ENCODE data around the gene CD300E.
"Not testable (repeated sequence)": the region's sequence is repeated elsewhere in the genome, so short reads cannot be mapped to it uniquely, and the experiment has no call there.

The CD300E gene

DNA sequence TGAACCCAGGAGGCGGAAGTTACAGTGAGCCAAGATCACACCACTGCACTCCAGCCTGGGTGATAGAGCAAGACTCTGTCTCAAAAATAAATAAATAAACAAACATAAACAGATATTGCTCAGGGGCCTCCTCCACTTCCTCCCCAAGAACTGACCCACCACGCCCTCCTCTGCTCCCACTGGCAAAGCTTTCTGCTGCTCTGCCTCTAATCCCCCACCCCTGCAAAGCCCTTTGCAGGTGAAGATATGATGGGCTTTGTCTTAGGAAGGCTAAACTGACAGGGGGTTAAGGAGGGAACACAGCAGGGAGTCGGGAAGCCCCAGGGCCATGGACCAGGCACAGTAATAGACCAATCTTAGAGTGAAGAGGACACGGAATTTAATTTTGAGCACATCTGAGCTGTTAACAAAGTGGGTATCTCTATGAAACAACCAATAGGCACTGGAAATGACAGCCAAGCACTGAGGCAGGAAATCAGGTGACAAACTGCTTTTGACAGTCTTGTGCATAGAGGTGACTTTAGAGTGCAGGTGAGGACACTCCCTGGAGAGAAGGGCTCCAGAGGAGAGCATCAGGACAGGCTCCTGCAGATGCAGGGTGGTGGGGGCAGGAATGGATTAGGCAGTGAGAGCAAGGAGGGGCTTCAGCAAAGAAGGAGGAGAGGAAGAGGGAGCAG lies 25.1 kb downstream of the CD300E start:
- Mint-ChIP-seq H3K27ac (no peak overlapping the region), H3K36me3 (no peaks in the 10 kb centered on the region), H3K9me3 (ENCODE audit: low read depth) (no peaks in the 10 kb centered on the region)

GRCh38 chr17:74597069-74597790 lies 26.3 kb downstream of the CD300E start:
- H3K27me3 Mint-ChIP-seq = peaks cover 6% of the 10 kb centered on the region
- no peak overlapping the region for H3K27ac Mint-ChIP-seq
- H3K36me3 Mint-ChIP-seq = no peaks in the 10 kb centered on the region
- no peaks in the 10 kb centered on the region for H3K9me3 Mint-ChIP-seq (ENCODE audit: low read depth)
- no peak overlapping the region for H3K4me3 Mint-ChIP-seq
- H3K4me1 Mint-ChIP-seq (ENCODE audit: low read depth) = peaks cover 28% of the 10 kb centered on the region

More for the DNA sequence above, 25.1 kb downstream of the CD300E start:
- Mint-ChIP-seq H3K27me3 (peaks cover 5% of the 10 kb centered on the region), H3K4me3 (no peak overlapping the region), H3K4me1 (ENCODE audit: low read depth) (peaks cover 32% of the 10 kb centered on the region)

GRCh38 chr17:74595037-74595750 lies 28.3 kb downstream of the CD300E start:
- Mint-ChIP-seq H3K4me1 (ENCODE audit: low read depth) (peaks cover 30% of the 10 kb centered on the region), H3K4me3 (no peak overlapping the region), H3K9me3 (ENCODE audit: low read depth) (no peaks in the 10 kb centered on the region), H3K27me3 (peaks cover 6% of the 10 kb centered on the region), H3K27ac (no peak overlapping the region), H3K36me3 (no peaks in the 10 kb centered on the region)

DNA sequence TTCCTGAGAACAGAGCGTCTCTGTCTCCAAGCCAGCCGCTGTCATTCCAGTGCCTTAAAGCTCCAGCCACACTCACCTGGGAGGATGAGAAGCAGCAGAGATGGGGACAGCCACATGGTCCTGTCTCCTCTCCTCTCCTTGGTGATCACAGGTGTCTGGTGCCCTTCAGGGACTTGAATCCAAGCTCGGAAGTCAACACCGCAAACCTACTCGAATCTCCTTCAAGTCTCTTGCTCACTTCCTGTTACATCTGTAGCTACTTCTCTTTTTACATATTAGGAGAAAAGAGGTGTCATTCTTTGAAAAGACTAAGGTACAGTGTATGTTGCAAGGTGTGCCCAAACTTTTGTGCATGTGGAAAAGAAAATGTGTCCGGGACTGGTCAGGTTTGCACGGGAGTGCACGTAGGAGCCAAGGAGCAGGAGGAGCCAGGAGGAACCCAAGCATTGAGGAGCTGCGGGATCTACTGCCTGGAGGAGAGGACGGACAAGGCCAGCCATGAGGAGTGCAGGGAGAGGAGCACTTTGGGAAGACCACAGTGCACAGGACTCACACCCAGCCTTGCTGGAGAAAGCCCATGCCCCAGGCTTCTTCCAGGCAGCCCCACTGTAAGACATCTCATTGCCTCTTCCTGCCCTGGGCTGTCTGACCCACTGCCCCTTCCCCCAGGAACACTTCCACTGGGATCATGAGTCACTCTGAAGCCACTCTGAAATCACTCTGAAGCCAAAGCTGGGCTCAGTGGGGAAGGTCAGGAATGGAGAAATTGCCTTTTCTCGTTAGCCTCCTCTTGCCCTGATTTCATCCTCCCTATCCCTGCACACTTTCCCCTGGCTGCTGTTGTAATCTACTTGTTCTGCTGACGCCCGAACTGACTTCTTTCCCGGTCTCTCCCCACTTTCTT lies 31.2 kb downstream of the CD300E start, which contains the start of gene CD300LD:
Gene CD300LD (minus strand): TSS at position 197 of the 904 bp plus-strand sequence. CDS start 81 bp downstream, at position 116.
- H3K27me3 Mint-ChIP-seq = peaks cover 2% of the 10 kb centered on the region
- no peak within 1 kb of the TSS for H3K27ac Mint-ChIP-seq
- peak within 1 kb of the TSS; percentile 61 for H3K4me3 Mint-ChIP-seq
- no peaks in the 10 kb centered on the region for H3K36me3 Mint-ChIP-seq
- H3K4me1 Mint-ChIP-seq (ENCODE audit: low read depth) = peaks cover 16% of the 10 kb centered on the region
- H3K9me3 Mint-ChIP-seq (ENCODE audit: low read depth) = no peaks in the 10 kb centered on the region

DNA sequence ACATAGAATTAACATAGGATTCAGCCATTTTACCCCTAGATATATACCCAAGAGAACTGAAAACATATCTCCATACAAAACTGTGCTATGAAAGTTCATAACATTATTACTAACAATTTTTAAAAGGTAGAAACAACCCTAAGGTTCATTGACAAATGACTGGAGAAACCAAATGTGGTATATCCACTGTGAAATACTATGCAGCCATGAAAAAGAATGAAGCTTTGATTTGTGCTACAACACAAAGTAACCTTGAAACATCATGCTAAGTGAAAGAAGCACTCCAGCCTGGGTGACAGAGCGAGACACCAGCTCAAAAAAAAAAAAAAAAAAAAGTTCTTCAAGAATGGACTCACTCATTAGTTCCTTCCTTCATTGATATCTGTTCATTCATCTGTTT lies 32.0 kb downstream of the CD300E start:
- Mint-ChIP-seq H3K36me3 (no peaks in the 10 kb centered on the region), H3K27ac (no peak overlapping the region), H3K27me3 (peaks cover 2% of the 10 kb centered on the region), H3K4me1 (ENCODE audit: low read depth) (peaks cover 16% of the 10 kb centered on the region), H3K4me3 (no peak overlapping the region), H3K9me3 (ENCODE audit: low read depth) (no peaks in the 10 kb centered on the region)

GRCh38 chr17:74585711-74586110 lies 37.8 kb downstream of the CD300E start:
- Mint-ChIP-seq H3K4me1 (ENCODE audit: low read depth) (no peaks in the 10 kb centered on the region), H3K9me3 (ENCODE audit: low read depth) (peaks cover 3% of the 10 kb centered on the region), H3K27ac (no peak overlapping the region), H3K27me3 (no peaks in the 10 kb centered on the region), H3K4me3 (no peak overlapping the region), H3K36me3 (no peaks in the 10 kb centered on the region)

DNA sequence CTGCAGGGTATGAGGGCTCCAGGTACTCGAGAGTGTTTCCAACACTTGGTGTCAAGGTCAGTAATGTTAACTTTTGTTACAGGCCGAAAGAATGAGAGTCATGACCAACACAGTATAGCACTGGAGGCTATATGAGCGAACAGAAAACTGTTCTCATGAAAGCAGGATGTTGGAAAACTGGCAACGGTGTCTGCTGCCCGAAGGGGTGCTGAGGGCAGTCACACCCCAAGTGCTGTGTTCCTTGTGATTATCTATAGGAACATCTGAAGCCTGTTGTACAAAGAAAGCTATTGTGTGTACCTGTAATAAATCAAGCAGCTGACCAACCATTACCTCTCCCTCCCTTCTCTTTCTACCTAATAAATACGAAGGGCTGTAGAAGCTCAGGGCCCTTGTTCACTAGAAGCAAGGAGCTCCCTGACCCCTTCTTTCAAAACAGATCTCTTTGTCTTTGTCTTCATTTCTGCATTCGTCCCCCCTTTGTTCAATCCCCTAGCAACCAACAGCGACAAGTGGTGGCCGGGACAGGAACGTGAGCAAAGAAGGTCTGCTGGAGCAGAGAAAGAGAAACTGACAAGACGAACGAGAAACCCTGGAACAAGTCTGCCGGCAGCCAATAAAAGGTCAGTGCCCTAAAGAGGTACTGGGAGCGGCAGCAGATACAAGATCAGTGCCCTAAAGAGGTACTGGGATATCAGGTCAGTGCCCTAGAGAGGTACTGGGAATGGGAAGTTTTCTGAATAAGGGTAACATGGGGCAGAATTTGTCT lies 39.1 kb downstream of the CD300E start:
- Mint-ChIP-seq H3K9me3 (ENCODE audit: low read depth) (peaks cover 3% of the 10 kb centered on the region), H3K4me1 (ENCODE audit: low read depth) (peaks cover 12% of the 10 kb centered on the region), H3K27me3 (no peaks in the 10 kb centered on the region), H3K27ac (no peak overlapping the region), H3K36me3 (no peaks in the 10 kb centered on the region), H3K4me3 (no peak overlapping the region)

GRCh38 chr17:74582633-74583032 lies 40.9 kb downstream of the CD300E start:
- Mint-ChIP-seq H3K36me3 (no peaks in the 10 kb centered on the region), H3K4me3 (no peak overlapping the region), H3K9me3 (ENCODE audit: low read depth) (peaks cover 3% of the 10 kb centered on the region), H3K27ac (no peak overlapping the region), H3K4me1 (ENCODE audit: low read depth) (peaks cover 19% of the 10 kb centered on the region), H3K27me3 (no peaks in the 10 kb centered on the region)

DNA sequence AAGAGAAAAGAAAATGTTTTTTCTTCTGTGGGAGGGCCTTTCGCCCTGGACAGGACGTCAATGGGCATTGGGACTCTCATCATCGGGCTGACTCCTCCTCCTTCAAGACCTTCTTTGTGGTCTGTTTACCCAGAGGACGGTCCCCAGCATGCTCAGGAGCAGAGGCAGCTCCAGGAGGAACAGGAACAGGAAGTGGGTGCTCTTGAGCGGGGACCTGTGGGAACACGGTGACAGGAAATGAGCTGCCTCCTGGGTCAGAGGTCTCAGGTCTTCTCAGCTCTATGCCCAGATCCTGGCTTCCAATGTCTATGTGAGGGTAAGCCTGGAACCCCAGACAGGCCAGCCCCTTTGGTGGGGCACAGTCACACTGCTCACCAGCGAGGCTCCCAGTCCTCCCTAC lies 43.6 kb downstream of the CD300E start:
- Mint-ChIP-seq H3K4me1 (ENCODE audit: low read depth) (peaks cover 19% of the 10 kb centered on the region), H3K36me3 (no peaks in the 10 kb centered on the region), H3K4me3 (no peak overlapping the region), H3K27ac (no peak overlapping the region), H3K27me3 (no peaks in the 10 kb centered on the region), H3K9me3 (ENCODE audit: low read depth) (peaks cover 3% of the 10 kb centered on the region)

- H3K36me3 Mint-ChIP-seq = no peaks in the 10 kb centered on the region
Observed at GRCh38 chr17:74578979-74579378, 44.6 kb downstream of the CD300E start.

DNA sequence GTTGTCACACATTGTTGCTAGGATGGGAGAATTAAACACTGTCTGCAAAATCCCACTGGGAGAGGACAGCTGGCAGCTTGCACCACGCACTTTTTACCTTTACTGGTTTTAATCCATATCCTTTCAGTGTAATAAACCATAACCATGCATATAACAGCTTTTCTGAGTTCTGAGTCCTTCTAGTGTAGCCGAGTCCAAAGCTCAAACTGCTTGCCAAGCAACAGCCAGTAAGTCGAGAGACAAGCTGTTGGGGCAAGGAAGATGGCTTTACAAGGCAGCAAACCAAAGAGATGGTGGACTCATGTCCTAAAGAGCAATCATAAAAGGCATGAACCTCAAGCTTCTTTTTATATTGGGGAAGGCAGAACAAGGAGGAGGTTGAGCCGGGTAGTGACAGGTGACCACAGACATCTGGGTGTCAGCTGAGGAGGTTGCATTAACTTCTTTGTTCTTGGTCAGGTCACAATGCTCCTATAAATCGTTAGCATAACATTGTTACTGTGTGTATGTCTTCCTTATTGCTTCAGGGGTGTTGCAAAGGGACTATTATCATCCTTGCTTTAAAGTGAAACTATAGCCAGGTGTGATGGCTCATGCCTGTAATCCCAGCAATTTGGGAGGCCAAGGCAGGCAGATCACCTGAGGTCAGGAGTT lies 48.9 kb downstream of the CD300E start:
- no peaks in the 10 kb centered on the region for H3K36me3 Mint-ChIP-seq
- H3K9me3 Mint-ChIP-seq (ENCODE audit: low read depth) = no peaks in the 10 kb centered on the region
- peaks cover 4% of the 10 kb centered on the region for H3K27me3 Mint-ChIP-seq
- H3K27ac Mint-ChIP-seq = no peak overlapping the region
- no peak overlapping the region for H3K4me3 Mint-ChIP-seq
- H3K4me1 Mint-ChIP-seq (ENCODE audit: low read depth) = peaks cover 11% of the 10 kb centered on the region

More at GRCh38 chr17:74578979-74579378, 44.6 kb downstream of the CD300E start:
- Mint-ChIP-seq H3K4me1 (ENCODE audit: low read depth) (peaks cover 19% of the 10 kb centered on the region), H3K9me3 (ENCODE audit: low read depth) (no peaks in the 10 kb centered on the region), H3K27me3 (no peaks in the 10 kb centered on the region), H3K27ac (no peak overlapping the region), H3K4me3 (no peak overlapping the region)

DNA sequence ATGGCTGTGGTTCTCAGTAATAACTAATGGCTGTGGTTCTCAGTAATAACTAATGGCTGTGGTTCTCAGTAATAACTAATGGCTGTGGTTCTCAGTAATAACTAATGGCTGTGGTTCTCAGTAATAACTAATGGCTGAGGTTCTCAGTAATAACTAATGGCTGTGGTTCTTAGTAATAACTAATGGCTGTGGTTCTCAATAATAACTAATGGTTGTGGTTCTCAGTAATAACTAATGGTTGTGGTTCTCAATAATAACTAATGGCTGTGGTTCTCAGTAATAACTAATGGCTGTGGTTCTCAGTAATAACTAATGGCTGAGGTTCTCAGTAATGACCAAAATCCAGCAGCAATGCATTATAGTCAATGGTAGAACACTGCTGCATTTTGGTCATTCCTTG lies 49.9 kb downstream of the CD300E start:
- H3K9me3 Mint-ChIP-seq (ENCODE audit: low read depth); H3K36me3 Mint-ChIP-seq; H3K27me3 Mint-ChIP-seq; H3K27ac Mint-ChIP-seq; H3K4me3 Mint-ChIP-seq; H3K4me1 Mint-ChIP-seq (ENCODE audit: low read depth): not testable (repeated sequence)

GRCh38 chr17:74573169-74573568 lies 50.4 kb downstream of the CD300E start:
- no peak overlapping the region for H3K27ac Mint-ChIP-seq
- peaks cover 12% of the 10 kb centered on the region for H3K4me1 Mint-ChIP-seq (ENCODE audit: low read depth)
- H3K4me3 Mint-ChIP-seq = no peak overlapping the region
- H3K27me3 Mint-ChIP-seq = peaks cover 12% of the 10 kb centered on the region
- no peaks in the 10 kb centered on the region for H3K36me3 Mint-ChIP-seq
- no peaks in the 10 kb centered on the region for H3K9me3 Mint-ChIP-seq (ENCODE audit: low read depth)
